Measurements from ENCODE around the gene GCC2. TPM values are rescaled to one million over a fixed set of nuclear protein-coding genes. Genes with fewer than 3 reads are reported as not detected.

Gene GCC2
- total and polyA plus RNA-seq, 2 of the 8 experiments (the other 6 are each of a cell fraction or from before 2014, with no cell fraction given): 4.6 to 54.9 TPM

DNA sequence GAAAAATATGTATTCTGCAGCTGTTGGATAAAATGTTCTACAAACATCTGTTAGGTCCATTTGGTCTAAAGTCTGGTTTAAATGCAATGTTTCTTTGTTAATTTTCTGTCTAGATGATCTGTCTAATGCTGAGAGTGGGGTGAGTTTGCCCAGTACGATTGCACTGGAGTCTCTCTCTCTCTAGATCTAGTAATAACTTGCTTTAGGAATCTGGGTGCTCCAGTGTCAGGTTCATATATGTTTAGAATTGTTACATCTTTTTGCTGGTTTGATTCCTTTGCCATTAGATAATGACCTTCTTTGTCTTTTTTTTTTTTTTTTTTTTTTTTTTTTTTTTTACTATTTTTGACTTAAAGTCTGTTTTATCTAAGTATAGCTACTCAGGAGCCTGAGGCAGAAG lies 10.4 kb downstream of the GCC2 start:
- no peaks in the 10 kb centered on the region for H3K9me3 ChIP-seq (ENCODE audit: insufficient read depth in 2 of 2, low read depth in 1 of 2, low read length in 1 of 2)

More for the DNA sequence above, 10.4 kb downstream of the GCC2 start:
- FAIRE-seq (no peak), DNase-seq (ENCODE audit: low read depth in 1 of 2, low spot score in 2 of 2) (no peak)
- Histone ChIP-seq H4K5ac (ENCODE audit: insufficient read length, low read depth, low read length) (no peak overlapping the region), H3K56ac (replicated peaks; ENCODE audit: insufficient read length, low read depth, low read length) (no peak overlapping the region), H3K36me3 (ENCODE audit: control insufficient read depth in 2 of 4, insufficient read depth in 4 of 4, low read length in 3 of 4) (peaks cover 2 to 23% (median 8%) of the 10 kb centered on the region in 4 experiments; a peak in 7 of 8 replicates), H2BK5ac (ENCODE audit: low read depth, low read length) (no peak overlapping the region), H3K4me2 (ENCODE audit: insufficient read depth in 1 of 2, low read depth in 2 of 2, low read length in 2 of 2) (no peak overlapping the region), H4K91ac (replicated peaks; ENCODE audit: insufficient read length, low read length) (no peak overlapping the region), H3K4me3 (ENCODE audit: extremely low read depth in 1 of 4, insufficient read depth in 2 of 4, low read depth in 3 of 4, low read length in 4 of 4) (no peak overlapping the region), H3K4me1 (replicated peaks in 1 of 4; ENCODE audit: control insufficient read depth in 3 of 4, insufficient read depth in 4 of 4, low read length in 3 of 4) (no peaks in the 10 kb centered on the region), H2BK15ac (ENCODE audit: low read length) (no peak overlapping the region), H2BK20ac (ENCODE audit: low read length) (no peak overlapping the region), H2AK5ac (ENCODE audit: low read depth, low read length) (no peak overlapping the region), H4K20me1 (replicated peaks in 1 of 2; ENCODE audit: control insufficient read depth in 1 of 2, insufficient read depth in 2 of 2, low read length in 2 of 2) (peaks cover 0 to 5% of the 10 kb centered on the region in 2 experiments), H3K27me3 (replicated peaks in 1 of 4; ENCODE audit: control insufficient read depth in 3 of 4, extremely low read depth in 1 of 4, insufficient read depth in 3 of 4, low read length in 3 of 4) (no peaks in the 10 kb centered on the region), H2BK12ac (ENCODE audit: low read depth, low read length) (no peak overlapping the region), H3K79me2 (ENCODE audit: control insufficient read depth in 1 of 2, insufficient read depth in 2 of 2, low read length in 2 of 2) (peaks cover 0 to 56% of the 10 kb centered on the region in 2 experiments; a peak in 2 of 4 replicates), H4K8ac (ENCODE audit: extremely low read depth, insufficient read depth, low read length) (no peak overlapping the region), H2AFZ (ENCODE audit: low read length) (no peak overlapping the region), H2BK120ac (replicated peaks; ENCODE audit: low read depth, low read length) (no peak overlapping the region), H3K14ac (ENCODE audit: insufficient read length) (no peak overlapping the region), H3K18ac (ENCODE audit: extremely low read depth, low read length) (no peak overlapping the region), H3K9ac (replicated peaks in 1 of 4; ENCODE audit: extremely low read depth in 1 of 4, low read depth in 3 of 4, low read length in 3 of 4) (no peak overlapping the region), H3K23ac (ENCODE audit: insufficient read length) (no peak overlapping the region), H3K23me2 (ENCODE audit: low read depth, low read length) (no peaks in the 10 kb centered on the region), H3K4ac (replicated peaks; ENCODE audit: insufficient read length, low read depth, low read length) (no peak overlapping the region), H3K79me1 (ENCODE audit: low read depth, low read length) (peaks cover 4% of the 10 kb centered on the region), H3K27ac (ENCODE audit: low read depth, low read length) (no peak overlapping the region)
- ChIA-PET POLR2A (ENCODE audit: partially characterized antibody) (interaction anchor here (0.6 to 1.0 kb wide), 2 partner anchors 10 to 48 kb away, joined by 3 to 4 read pairs; no protein-coding TSS in a partner anchor), CTCF (ENCODE audit: partially characterized antibody) (no interaction called here)
- WGBS, 2 experiments (ENCODE audit: extremely low coverage in 1 of 2, insufficient coverage in 1 of 2, insufficient read length in 1 of 2, insufficient replicate concordance in 2 of 2, low coverage in 1 of 2, low lambda C conversion rate in 2 of 2, missing lambda C conversion rate in 1 of 2): 80% methylated on average over 1 of the region's 1 CpG; no CpG with 5 or more reads in 1 of the 2 experiments
- TF ChIP-seq SIX5 (IDR thresholded peaks at IDR 0.05; ENCODE audit: low read depth, low read length): no peak
